ENCODE measurements around the gene AP2A2. TPM values are rescaled to one million over a fixed set of nuclear protein-coding genes. Genes with fewer than 3 reads are reported as not detected.
A peak's percentile ranks its signal among the peaks of the same experiment; 100 is the strongest.
"Not testable (repeated sequence)": the region's sequence is repeated elsewhere in the genome, so short reads cannot be mapped to it uniquely, and the experiment has no call there.

AP2A2 gene
- total RNA-seq, 6 experiments from 2014 or later = 65.4 to 73.4 (median 70.9) TPM

GRCh38 chr11:972523-973211 is 47.0 kb downstream of the AP2A2 start:
- TF ChIP-seq CTCF (IDR thresholded peaks at IDR 0.05) = no peak
- Mint-ChIP-seq H3K4me3 (no peak overlapping the region), H3K36me3 (ENCODE audit: low read depth) (peaks cover 24% of the 10 kb centered on the region), H3K27ac (no peak overlapping the region), H3K9me3 (no peaks in the 10 kb centered on the region), H3K4me1 (ENCODE audit: low read depth) (peaks cover 4% of the 10 kb centered on the region; the same call in 1 of the 2 replicates), H3K27me3 (ENCODE audit: insufficient read depth) (peaks cover 3% of the 10 kb centered on the region; the same call in 1 of the 2 replicates)
- DNase-seq = no peak

DNA sequence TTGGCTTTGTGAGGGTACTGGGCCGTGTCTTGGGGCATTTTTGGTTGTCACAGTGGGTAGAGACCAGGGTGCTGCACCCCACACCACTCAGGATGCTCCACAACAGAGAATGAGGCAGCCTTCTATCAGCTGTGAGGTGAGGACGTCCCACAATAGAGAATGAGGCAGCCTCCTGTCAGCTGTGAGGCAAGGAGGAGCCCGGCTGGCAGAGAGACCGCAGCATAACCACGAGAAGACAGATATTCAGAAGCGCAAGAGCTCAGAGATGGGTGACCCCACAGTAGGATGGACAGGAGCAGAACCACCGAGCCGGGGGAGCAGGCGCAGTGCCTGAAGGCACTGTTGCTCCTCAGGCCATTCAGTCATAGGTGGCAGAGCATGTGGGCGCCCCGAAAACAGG is 47.6 kb downstream of the AP2A2 start:
- no peak for DNase-seq
- no peaks in the 10 kb centered on the region for H3K9me3 Mint-ChIP-seq
- no peak for TF ChIP-seq CTCF (IDR thresholded peaks at IDR 0.05)
- peaks cover 3% of the 10 kb centered on the region; the same call in 1 of the 2 replicates for H3K27me3 Mint-ChIP-seq (ENCODE audit: insufficient read depth)
- H3K4me1 Mint-ChIP-seq (ENCODE audit: low read depth) = peaks cover 4% of the 10 kb centered on the region; the same call in 1 of the 2 replicates
- H3K36me3 Mint-ChIP-seq (ENCODE audit: low read depth) = peaks cover 26% of the 10 kb centered on the region
- no peak overlapping the region for H3K4me3 Mint-ChIP-seq
- H3K27ac Mint-ChIP-seq = no peak overlapping the region

GRCh38 chr11:975376-975775 is 49.7 kb downstream of the AP2A2 start:
- DNase-seq; H3K9me3 Mint-ChIP-seq; H3K27me3 Mint-ChIP-seq (ENCODE audit: insufficient read depth); H3K4me1 Mint-ChIP-seq (ENCODE audit: low read depth); H3K4me3 Mint-ChIP-seq; H3K27ac Mint-ChIP-seq: not testable (repeated sequence)
- H3K36me3 Mint-ChIP-seq (ENCODE audit: low read depth) = peaks cover 34% of the 10 kb centered on the region

GRCh38 chr11:975827-976226 is 50.2 kb downstream of the AP2A2 start:
- Mint-ChIP-seq H3K27me3 (ENCODE audit: insufficient read depth) (peaks cover 5% of the 10 kb centered on the region; the same call in 1 of the 2 replicates), H3K4me1 (ENCODE audit: low read depth) (peaks cover 4% of the 10 kb centered on the region; the same call in 1 of the 2 replicates), H3K27ac (no peak overlapping the region), H3K36me3 (ENCODE audit: low read depth) (peaks cover 38% of the 10 kb centered on the region), H3K9me3 (no peaks in the 10 kb centered on the region), H3K4me3 (no peak overlapping the region)
- DNase-seq = no peak
- TF ChIP-seq CTCF (IDR thresholded peaks at IDR 0.05) = peak; percentile 29; the same call in 1 of the 2 replicates

GRCh38 chr11:976431-977160 is 50.9 kb downstream of the AP2A2 start:
- TF ChIP-seq CTCF (IDR thresholded peaks at IDR 0.05) = no peak
- H3K9me3 Mint-ChIP-seq = no peaks in the 10 kb centered on the region
- no peak overlapping the region for H3K27ac Mint-ChIP-seq
- peaks cover 5% of the 10 kb centered on the region; the same call in 1 of the 2 replicates for H3K27me3 Mint-ChIP-seq (ENCODE audit: insufficient read depth)
- DNase-seq = no peak
- H3K36me3 Mint-ChIP-seq (ENCODE audit: low read depth) = peaks cover 40% of the 10 kb centered on the region
- H3K4me3 Mint-ChIP-seq = no peak overlapping the region
- peaks cover 4% of the 10 kb centered on the region; the same call in 1 of the 2 replicates for H3K4me1 Mint-ChIP-seq (ENCODE audit: low read depth)

All from HFFc6 (cell line).